ENCODE results near the gene OR13C9. TPM values are rescaled to one million over a fixed set of nuclear protein-coding genes. Genes with fewer than 3 reads are reported as not detected.
"Not testable (repeated sequence)": the region's sequence is repeated elsewhere in the genome, so short reads cannot be mapped to it uniquely, and the experiment has no call there.

OR13C9 gene
- polyA plus RNA-seq, 1 experiment, result not detected

DNA sequence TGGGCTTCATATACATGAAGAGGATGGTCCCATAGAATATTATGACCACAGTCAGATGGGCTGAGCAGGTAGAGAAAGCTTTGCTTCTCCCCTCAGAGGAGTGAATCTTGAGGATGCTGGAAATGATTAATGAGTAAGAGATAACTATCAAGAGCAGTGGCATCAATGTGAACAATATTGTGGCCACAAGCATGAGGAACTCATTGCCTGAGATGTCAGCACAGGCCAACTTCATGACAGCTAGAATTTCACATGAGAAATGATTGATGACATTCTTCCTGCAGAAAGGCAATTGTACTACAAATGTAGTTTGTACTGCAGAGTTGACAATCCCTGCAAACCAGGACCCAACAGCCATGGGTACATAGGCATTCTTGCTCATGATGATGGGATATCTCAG lies 586 bp downstream of the OR13C9 start:
- Histone ChIP-seq H3K4me3 (ENCODE audit: low read depth, low read length) (no peak overlapping the region), H3K27ac (ENCODE audit: low read depth, low read length) (no peak overlapping the region), H3K27me3 (ENCODE audit: control insufficient read depth, insufficient read depth, low read length) (no peaks in the 10 kb centered on the region), H3K9me3 (ENCODE audit: control insufficient read depth, insufficient read depth, low read length) (no peaks in the 10 kb centered on the region)
- CTCF ChIA-PET, result no interaction called here
- TF ChIP-seq, protein P1, sequence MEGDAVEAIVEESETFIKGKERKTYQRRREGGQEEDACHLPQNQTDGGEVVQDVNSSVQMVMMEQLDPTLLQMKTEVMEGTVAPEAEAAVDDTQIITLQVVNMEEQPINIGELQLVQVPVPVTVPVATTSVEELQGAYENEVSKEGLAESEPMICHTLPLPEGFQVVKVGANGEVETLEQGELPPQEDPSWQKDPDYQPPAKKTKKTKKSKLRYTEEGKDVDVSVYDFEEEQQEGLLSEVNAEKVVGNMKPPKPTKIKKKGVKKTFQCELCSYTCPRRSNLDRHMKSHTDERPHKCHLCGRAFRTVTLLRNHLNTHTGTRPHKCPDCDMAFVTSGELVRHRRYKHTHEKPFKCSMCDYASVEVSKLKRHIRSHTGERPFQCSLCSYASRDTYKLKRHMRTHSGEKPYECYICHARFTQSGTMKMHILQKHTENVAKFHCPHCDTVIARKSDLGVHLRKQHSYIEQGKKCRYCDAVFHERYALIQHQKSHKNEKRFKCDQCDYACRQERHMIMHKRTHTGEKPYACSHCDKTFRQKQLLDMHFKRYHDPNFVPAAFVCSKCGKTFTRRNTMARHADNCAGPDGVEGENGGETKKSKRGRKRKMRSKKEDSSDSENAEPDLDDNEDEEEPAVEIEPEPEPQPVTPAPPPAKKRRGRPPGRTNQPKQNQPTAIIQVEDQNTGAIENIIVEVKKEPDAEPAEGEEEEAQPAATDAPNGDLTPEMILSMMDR (IDR thresholded peaks at IDR 0.05; ENCODE audit: low read depth, low read length), result no peak
- POLR2A ChIA-PET, result no interaction called here
- no peak for DNase-seq (ENCODE audit: low read depth, low spot score)

DNA sequence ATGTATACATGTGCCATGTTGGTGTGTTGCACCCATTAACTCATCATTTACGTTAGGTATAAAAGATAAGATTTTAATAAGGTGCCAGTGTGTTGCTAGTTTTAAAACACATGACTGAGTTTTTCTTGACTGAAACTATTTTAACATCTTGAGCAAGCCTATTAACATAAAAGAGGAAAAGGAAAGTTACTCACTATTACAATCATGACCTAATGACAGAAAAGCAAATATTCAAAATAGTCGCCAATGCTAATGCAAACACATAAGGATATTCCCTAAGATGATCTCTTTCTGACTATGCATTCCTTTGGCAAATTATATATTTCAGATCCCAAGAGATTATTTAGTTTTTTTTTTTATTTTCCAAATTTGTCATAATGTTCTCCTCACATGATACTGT lies 6.8 kb downstream of the OR13C9 start:
- Histone ChIP-seq H3K4me3 (ENCODE audit: low read depth, low read length) (no peak overlapping the region), H3K9me3 (ENCODE audit: control insufficient read depth, insufficient read depth, low read length) (no peaks in the 10 kb centered on the region), H3K27ac (ENCODE audit: low read depth, low read length) (no peak overlapping the region), H3K27me3 (ENCODE audit: control insufficient read depth, insufficient read depth, low read length) (no peaks in the 10 kb centered on the region)
- POLR2A ChIA-PET, result no interaction called here
- TF ChIP-seq, protein P1 (IDR thresholded peaks at IDR 0.05; ENCODE audit: low read depth, low read length), result no peak
- no peak for DNase-seq (ENCODE audit: low read depth, low spot score)
- CTCF ChIA-PET, result no interaction called here

DNA sequence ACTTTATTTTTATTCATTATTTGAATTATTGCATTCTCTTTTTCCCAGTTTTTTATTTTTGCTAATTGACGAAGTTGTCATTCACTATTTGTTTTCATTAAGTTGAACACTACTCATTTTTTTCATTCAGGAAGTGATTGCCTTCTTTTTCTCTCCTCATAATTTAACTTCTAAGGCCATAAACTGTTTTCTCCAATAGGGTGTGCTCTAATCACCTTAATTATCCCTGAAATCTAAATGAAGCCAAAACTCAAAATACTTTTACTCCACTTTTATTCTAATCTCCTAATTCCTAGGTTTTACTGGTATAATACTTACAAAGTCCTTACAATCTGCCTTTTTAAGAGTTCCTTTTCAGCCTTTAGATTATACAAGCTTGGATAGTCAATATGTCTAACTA lies 9.7 kb downstream of the OR13C9 start:
- no peak for DNase-seq (ENCODE audit: low read depth, low spot score)
- ChIA-PET POLR2A (no interaction called here), CTCF (no interaction called here)
- Histone ChIP-seq H3K27me3 (ENCODE audit: control insufficient read depth, insufficient read depth, low read length) (no peaks in the 10 kb centered on the region), H3K4me3 (ENCODE audit: low read depth, low read length) (no peak overlapping the region), H3K27ac (ENCODE audit: low read depth, low read length) (no peak overlapping the region), H3K9me3 (ENCODE audit: control insufficient read depth, insufficient read depth, low read length) (no peaks in the 10 kb centered on the region)
- TF ChIP-seq, protein P1 (IDR thresholded peaks at IDR 0.05; ENCODE audit: low read depth, low read length), result no peak

DNA sequence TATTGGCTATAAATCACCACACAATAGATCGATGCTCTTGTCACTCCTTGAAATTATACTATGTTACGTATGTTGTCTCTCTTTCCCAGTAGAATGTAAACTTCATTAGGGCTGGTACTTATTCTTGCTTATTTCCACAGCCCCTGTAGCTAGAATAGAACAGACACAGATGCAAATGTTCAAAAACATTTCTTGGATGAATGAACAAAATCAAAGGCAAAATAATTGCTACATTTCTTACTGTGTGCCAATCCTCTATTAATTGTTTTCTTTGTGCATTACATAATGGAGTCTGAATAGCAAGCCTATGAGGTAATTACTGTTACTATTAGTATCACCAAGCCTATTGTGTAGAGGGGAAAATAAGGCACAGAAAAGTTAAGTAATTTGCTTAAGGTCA lies 11.9 kb downstream of the OR13C9 start:
- ChIA-PET POLR2A (no interaction called here), CTCF (no interaction called here)
- no peak for DNase-seq (ENCODE audit: low read depth, low spot score)
- Histone ChIP-seq H3K27ac (ENCODE audit: low read depth, low read length) (no peak overlapping the region), H3K9me3 (ENCODE audit: control insufficient read depth, insufficient read depth, low read length) (no peaks in the 10 kb centered on the region), H3K27me3 (ENCODE audit: control insufficient read depth, insufficient read depth, low read length) (no peaks in the 10 kb centered on the region), H3K4me3 (ENCODE audit: low read depth, low read length) (no peak overlapping the region)
- TF ChIP-seq, protein P1 (IDR thresholded peaks at IDR 0.05; ENCODE audit: low read depth, low read length), result no peak

DNA sequence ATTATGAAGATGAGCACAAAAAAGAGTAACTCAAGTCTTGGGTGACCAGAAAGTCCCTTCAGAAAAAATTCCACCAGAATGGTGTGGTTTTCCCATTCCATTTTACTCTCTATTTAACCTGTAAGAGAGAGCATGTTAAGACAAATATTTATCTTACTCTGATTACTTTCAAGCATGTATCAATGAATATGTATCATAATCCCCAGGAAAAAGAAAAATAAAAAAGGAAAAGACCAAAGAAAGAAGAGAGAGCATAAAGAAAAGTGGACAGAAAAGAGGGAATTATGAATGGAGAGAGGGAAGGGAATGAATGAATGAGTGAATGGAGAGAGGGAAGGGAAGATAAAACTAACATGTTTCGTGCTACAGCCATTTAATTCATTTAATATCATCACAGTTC lies 12.5 kb downstream of the OR13C9 start, which contains the start of gene OR13C2:
TSS of gene OR13C2 (minus strand) at position 101 of the 400 bp plus-strand sequence. CDS start at position 101, 0 bp downstream.
- CTCF ChIA-PET; POLR2A ChIA-PET; H3K27me3 ChIP-seq (ENCODE audit: control insufficient read depth, insufficient read depth, low read length): not testable (repeated sequence)

DNA sequence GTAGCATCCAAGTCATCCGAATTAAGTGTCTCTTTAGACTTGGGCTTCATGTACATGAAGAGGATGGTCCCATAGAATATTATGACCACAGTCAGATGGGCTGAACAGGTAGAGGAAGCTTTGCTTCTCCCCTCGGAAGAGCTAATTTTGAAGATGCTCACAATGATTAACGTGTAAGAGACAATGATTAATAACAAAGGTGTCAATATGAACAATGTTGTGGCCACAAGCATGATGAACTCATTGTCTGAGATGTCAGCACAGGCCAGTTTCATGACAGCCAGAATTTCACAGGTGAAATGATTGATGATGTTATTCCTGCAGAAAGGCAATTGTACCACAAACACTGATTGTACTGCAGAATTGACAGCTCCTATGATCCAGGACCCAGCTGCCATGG lies 13.2 kb downstream of the OR13C9 start:
- TF ChIP-seq, protein P1 (IDR thresholded peaks at IDR 0.05; ENCODE audit: low read depth, low read length), result no peak
- ChIA-PET CTCF (no interaction called here), POLR2A (no interaction called here)
- Histone ChIP-seq H3K27ac (ENCODE audit: low read depth, low read length) (no peak overlapping the region), H3K4me3 (ENCODE audit: low read depth, low read length) (no peak overlapping the region), H3K9me3 (ENCODE audit: control insufficient read depth, insufficient read depth, low read length) (no peaks in the 10 kb centered on the region), H3K27me3 (ENCODE audit: control insufficient read depth, insufficient read depth, low read length) (no peaks in the 10 kb centered on the region)
- DNase-seq (ENCODE audit: low read depth, low spot score), result no peak

More for the DNA sequence above, 12.5 kb downstream of the OR13C9 start, which contains the start of gene OR13C2:
- H3K9me3 ChIP-seq (ENCODE audit: control insufficient read depth, insufficient read depth, low read length); H3K4me3 ChIP-seq (ENCODE audit: low read depth, low read length); H3K27ac ChIP-seq (ENCODE audit: low read depth, low read length); DNase-seq (ENCODE audit: low read depth, low spot score): not testable (repeated sequence)

DNA sequence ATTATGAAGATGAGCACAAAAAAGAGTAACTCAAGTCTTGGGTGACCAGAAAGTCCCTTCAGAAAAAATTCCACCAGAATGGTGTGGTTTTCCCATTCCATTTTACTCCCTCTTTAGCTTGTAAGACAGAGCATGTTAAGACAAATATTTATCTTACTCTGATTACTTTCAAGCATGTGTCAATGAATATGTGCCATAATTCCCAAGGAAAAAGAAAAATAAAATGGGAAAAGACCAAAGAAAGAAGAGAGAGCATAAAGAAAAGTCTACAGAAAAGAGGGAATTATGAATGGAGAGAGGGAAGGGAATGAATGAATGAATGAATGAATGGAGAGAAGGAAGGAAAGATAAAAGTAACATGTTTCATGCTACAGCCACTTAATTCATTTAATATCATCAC lies 18.7 kb downstream of the OR13C9 start, which contains the start of gene OR13C5:
TSS of gene OR13C5 (minus strand) at position 101 of the 400 bp plus-strand sequence. CDS start at position 101, 0 bp downstream.
- H3K27ac ChIP-seq (ENCODE audit: low read depth, low read length); H3K4me3 ChIP-seq (ENCODE audit: low read depth, low read length); H3K27me3 ChIP-seq (ENCODE audit: control insufficient read depth, insufficient read depth, low read length); DNase-seq (ENCODE audit: low read depth, low spot score); CTCF ChIA-PET; POLR2A ChIA-PET; H3K9me3 ChIP-seq (ENCODE audit: control insufficient read depth, insufficient read depth, low read length): not testable (repeated sequence)

DNA sequence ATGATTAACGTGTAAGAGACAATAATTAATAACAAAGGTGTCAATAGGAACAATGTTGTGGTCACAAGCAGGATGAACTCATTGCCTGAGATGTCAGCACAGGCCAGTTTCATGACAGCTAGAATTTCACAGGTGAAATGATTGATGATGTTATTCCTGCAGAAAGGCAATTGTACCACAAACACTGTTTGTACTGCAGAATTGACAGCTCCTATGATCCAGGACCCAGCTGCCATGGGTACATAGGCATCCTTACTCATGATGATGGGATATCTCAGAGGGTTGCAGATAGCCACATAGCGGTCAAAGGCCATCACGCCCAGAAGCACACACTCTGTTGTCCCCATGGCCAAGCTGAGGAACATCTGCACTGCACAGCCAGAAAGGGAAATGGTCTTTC lies 19.3 kb downstream of the OR13C9 start:
- DNase-seq (ENCODE audit: low read depth, low spot score); H3K27me3 ChIP-seq (ENCODE audit: control insufficient read depth, insufficient read depth, low read length); CTCF ChIA-PET; H3K27ac ChIP-seq (ENCODE audit: low read depth, low read length); H3K4me3 ChIP-seq (ENCODE audit: low read depth, low read length); POLR2A ChIA-PET; H3K9me3 ChIP-seq (ENCODE audit: control insufficient read depth, insufficient read depth, low read length): not testable (repeated sequence)
